GM18873 (cell line): ENCODE measurements around the gene CYB561D1.
A peak's percentile ranks its signal among the peaks of the same experiment; 100 is the strongest.

Experiments
- ATAC-seq: cut with Tn5 transposase; IDR thresholded peaks from one replicate; pipeline ENCODE4 v1.9.1; 2021; ENCODE audit warnings: mild to moderate bottlenecking, moderate library complexity, moderate number of reproducible peaks; ENCODE audit not compliant: unreplicated experiment, low FRiP score

The CYB561D1 gene

DNA sequence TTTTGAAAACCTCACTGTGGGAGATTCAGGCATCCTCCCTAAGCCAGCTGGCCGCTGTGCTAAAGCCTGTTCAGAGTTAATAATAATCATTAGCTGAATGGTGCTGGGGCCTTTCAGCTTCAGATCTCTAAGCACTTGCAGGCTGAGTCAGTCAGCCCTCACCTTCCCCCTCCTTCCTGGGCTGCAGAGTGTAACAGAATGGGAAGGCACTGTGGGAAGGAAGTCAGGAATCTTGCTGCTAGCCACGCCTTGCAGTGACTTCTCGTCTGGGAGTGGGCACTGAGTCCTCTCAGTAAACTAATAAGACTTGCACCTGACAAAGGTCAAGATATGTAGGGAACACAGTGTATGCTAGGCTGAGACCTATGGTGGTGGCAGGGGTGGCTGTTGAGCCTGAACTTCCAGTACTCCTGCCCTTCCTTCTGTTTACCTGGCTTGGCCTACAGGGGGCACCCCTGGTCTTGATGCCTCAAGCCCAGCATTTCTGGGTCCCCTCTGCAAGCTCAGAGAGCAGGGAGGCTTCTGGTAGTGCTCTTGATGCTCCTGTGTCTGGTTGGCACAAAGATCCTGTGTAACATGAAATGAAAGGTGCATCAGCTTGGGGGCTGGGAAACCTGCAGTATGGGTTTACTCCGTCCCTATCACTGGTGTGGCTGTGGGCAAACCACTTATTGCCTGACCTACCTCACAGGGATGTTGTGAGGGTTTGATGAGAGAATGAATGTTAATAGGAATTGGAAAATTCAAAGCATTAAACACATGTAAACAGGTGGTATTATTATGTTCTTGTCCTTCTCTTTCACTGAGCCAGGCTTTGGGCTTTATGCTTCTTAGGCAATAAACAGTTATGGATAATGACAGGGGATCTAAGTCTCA lies 6.0 kb downstream of the CYB561D1 start:
- ATAC-seq: no peak

DNA sequence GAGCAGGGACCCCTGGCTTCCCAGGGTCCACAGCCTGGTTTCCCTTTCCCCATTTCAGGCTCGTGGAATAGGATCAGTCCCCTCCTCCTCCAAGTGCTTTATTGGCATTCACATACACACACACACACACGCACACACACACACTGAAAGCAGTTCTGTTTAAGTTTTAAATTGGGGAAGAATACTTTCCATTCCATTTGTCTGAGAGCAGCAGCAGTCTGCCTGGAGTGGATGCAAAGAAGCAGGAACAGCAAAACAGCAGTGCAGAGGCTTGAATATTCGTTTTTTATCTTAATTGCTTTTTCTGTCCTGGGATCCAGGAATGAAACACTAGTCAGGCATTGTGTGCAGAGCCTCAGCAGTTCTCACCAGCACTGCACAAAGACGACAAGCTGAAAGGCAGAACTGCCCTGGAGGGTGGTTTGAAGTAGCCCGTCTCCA lies 7.1 kb downstream of the CYB561D1 start:
- ATAC-seq: no peak

DNA sequence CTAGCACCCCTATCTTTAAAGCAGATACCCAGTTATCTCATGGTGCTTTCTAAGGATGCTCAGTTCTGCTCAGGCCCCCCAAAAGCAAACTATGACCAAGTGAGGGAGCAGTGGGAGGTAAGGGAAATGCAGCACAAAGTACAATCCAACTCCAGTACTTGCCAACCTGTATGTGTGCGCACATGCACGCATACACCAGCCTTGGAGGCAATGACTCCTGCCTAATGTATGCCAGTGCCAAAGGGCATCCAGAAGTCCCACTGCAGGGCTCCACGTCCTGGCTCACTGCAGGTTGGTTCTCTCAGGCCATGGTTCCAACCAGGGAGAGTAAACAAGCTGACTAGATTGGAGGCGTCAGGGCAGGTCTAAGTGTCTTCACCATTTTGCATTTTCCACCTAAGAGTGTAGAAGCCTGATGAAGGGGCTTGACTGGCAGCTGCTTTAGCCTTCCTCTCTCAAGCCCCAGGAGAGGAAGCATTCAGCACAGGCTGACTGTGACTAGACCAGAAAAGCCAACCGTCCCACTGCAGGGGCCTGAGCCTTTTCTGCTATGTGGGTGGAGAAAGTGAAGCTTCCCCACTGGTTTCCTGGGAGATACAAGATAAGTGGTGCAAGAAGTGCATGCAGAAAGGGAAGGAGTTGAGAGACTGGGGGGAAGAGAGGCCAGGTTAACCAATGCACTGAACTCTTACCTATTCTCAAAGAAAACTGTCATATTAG lies 7.9 kb downstream of the CYB561D1 start:
- ATAC-seq: no peak

DNA sequence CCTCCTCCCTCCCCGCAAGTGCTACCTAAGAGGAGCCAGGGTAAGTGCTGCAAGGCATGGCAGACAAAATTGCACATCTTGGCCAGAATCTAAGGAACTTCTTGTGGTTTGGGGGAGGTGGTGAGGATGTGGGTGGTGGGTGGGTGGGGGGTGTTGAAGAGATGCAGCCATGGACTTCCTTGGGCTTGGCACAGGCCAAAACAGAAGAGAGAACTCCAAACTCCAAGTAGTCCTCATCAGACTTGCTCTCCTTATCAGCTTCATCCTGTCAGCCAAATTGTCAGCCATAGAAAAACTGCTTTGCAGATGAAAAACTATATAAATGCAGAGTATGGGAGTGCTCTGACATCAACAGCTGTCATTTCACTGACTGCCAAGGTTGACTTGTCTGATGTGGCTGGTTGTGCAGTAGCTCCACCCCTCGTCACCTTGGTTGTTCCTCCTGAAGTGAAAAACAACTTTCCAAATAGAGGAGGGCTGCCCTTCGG lies 8.5 kb downstream of the CYB561D1 start:
- no peak for ATAC-seq

DNA sequence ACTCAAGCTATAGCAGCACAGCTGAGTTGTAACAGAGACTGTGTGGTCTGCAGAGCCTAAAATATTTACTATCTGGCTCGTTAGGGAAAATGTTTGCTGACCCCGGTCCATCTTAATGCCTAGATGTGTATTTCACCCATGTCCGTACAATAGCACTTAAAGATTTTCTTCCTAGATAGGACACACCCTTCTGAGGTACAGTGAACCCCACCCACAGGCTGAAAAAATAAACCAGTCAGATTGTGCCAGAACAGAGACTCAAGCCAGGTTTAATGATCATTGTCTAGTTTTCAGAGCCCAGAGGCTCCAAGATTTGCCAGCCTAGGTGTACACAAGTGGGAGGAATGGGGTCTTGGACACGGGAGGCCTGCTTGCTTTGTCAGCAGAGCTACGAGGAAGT lies 10.0 kb downstream of the CYB561D1 start:
- no peak for ATAC-seq

DNA sequence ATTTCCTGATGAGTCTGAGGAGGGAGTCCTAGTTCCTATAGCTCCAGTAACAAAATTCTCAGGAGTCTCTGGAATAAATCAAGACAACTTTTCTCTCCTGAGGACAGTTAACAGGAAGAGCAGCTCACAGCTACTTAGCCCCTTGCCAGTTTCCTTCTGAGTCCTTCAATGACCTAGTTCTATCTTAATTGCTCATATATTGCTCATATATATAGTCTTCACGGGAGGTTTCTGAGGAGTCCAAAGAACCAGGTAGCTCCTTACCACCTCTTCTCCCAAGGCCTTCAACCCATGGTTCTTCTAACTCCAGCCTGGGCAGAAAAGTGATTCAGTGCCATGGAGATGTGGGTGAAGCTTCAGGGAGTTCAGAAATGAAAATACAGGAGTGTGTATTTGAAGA lies 11.1 kb downstream of the CYB561D1 start:
- no peak for ATAC-seq

DNA sequence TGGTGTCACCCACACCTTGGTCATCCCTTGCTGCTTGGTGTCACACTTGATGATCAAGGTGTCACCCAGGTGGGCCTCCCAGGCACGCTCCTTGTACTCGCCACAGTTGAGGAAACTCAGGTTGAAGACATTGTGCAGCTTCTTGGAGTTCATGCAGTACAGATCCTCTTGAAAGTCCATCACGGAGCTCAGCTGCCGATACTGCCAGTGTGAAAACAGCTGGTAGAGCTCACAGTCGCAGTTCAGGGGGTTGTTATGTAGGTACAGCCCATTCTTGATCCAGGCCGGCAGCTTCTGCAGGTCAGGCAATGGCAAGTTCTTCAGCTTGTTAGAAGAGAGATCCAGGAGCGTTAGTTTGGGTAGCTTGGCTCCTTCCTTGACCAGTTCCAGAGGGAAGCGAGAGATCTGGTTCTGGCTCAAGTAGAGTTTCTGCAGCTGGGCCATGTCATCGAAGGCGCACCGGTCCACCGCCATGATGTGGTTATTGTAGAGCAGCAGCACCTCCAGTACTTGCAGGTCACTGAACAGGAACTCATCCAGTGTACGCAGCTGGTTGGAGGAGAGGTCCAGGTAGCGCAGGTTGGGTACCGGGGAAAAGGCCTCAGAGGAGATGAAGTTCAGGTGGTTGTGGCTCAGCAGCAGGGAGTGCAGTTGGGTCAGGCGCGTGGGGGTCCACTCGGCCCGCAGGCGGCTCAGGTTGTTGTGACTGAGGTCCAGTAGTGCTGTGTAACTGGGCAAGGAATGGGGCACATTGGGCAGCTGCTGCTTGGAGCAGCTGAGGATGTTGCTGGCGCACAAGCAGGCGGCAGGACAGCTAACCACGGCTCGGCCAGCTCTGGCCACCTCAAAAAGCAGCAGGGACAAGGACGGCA lies 14.3 kb downstream of the CYB561D1 start:
- ATAC-seq: no peak

DNA sequence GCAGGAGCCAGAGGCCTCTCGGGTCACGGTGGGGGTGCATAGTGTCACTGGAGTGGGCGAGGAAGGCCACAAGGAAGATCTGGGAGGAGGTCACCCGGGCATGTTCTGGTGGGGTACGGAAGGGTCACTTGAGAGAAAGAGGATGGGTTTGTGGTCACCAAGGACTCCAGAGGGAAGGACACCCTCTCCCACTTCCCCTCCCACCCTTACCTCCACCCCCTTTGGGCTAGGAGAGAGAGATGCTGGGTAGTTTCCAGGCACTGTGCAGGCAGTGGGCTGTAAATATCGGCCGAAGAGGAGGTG lies 14.9 kb downstream of the CYB561D1 start:
- no peak for ATAC-seq

DNA sequence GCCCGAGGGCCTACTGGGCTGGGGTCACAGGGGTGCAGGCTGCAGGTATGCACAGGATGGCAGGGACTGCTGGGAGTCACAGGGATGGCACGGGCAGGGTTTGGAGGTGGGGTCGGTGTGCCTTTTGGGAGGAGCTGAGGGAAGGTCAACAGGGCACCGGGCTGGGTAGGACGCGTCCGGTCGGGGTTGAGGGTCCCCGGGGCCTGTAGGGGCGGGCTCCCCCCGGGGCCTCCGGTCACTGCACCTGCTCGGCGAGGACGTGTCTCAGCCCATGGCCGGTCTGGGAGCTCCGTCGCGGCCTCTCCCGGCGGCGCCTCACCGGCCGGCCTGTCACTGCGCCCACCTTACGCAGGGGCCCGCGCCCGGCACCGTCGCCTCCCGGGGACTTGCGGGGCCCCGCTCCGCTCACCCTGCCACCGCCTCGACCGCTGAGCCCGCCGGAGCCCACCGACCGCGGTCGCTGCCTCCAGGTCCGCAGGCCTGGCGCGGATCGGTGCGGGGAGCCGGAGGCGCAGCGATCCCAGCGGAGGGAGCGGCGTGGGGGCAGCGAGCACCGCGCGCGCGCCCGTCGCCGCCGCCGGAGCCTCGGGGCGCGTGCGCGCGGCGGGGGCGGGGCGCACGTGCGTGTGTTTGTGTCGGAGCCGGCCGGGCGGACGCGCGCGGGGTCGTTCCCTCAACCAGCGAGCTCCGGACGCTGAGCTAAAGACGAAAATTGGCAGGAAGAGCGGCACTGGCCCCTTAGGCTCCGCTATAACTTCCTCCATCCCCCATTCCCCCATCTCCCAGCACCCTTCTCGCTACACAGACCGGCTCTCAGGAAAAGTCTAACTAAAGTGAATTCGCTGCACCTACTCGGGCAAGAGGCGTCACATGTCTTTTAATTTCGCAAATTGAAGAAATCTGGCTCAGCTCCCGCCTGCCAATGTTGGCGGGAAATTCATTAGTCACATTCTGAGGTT lies 15.6 kb downstream of the CYB561D1 start, which contains the start of gene AMIGO1:
TSS of gene AMIGO1 (minus strand) at position 552 of the 959 bp plus-strand sequence. CDS start 815 bp downstream, outside the sequence.
- no peak for ATAC-seq

DNA sequence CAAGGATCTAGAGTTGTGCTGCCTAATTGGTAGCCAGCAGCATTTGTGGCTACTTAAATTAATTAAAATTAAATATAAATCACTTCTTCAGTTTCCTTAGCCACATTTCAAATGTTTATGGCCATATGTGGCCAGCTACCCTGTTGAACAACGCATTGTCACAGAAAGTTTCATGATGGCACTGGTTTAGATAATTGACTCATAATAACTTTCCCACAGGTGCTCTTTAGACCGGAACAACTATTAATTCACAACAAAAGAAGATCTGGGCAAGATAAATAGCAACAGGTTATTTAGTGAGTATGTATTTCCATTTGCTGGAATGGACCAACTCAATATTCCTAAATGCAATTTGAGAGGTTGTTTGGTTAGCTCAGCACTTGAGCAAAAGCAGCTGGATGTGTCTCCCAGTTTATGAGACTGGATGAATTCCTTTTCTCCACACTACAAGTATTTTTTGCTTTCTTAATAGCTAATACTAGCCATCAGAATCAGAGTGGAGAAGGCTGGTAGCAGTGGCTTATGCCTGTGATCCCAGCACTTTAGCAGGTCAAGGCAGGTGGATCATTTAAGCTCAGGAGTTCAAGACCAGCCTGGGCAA lies 19.3 kb downstream of the CYB561D1 start:
- no peak for ATAC-seq

DNA sequence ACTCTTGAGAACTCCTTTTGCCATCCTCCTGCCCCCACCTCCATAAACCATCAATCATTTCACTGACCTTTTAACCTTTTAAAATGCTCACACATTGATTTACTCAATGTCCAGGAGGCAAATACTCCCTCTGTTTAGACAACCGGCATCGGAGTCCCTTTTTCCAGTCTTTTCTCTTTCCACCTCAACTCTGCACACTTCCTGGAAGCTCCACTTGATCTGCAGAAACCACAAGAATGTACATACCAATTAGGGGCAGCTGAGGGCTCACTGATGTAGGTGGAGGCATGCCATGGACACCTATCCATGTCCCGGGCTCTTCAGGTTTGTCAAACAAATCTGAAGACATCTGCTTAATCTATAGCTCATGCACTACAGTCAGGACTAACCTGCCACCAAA lies 21.0 kb downstream of the CYB561D1 start:
- ATAC-seq: no peak

DNA sequence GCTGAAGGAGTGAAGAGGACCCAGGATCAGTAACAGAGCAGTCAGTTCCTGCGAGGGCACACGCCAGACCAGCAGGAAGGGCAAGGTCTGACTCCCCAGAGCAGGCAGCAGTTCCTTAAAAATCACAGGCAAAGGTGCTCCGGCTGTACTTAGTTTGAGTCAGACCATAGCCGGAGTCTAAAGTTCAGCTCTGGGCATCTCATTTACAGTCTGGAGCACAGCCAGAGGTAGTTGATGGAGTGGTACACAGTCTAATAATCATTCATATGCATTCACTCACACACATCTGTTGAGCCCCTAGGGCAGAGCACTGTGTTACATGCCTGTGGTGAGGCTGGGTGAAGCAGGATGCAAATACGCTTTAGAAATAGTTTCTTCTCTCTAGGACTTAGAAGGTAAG lies 23.0 kb downstream of the CYB561D1 start:
- ATAC-seq: no peak

DNA sequence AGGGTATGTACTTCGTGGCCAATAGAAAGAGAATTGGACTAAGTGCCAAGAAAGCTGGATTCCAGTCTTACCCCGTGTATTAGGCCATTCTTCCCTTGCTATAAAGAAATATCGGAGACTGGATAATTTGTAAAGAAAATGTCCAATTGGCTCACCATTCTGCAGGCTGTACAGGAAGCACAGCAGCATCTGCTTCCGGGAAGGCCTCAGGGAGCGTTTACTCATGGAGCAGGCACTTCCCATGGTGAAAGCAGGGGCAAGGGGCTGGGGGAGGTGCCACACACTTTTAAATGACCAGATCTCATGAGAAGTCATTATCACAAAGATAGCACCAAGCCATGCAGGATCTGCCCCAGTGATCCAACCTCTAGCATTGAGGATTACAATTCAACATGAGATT lies 23.4 kb downstream of the CYB561D1 start:
- no peak for ATAC-seq

DNA sequence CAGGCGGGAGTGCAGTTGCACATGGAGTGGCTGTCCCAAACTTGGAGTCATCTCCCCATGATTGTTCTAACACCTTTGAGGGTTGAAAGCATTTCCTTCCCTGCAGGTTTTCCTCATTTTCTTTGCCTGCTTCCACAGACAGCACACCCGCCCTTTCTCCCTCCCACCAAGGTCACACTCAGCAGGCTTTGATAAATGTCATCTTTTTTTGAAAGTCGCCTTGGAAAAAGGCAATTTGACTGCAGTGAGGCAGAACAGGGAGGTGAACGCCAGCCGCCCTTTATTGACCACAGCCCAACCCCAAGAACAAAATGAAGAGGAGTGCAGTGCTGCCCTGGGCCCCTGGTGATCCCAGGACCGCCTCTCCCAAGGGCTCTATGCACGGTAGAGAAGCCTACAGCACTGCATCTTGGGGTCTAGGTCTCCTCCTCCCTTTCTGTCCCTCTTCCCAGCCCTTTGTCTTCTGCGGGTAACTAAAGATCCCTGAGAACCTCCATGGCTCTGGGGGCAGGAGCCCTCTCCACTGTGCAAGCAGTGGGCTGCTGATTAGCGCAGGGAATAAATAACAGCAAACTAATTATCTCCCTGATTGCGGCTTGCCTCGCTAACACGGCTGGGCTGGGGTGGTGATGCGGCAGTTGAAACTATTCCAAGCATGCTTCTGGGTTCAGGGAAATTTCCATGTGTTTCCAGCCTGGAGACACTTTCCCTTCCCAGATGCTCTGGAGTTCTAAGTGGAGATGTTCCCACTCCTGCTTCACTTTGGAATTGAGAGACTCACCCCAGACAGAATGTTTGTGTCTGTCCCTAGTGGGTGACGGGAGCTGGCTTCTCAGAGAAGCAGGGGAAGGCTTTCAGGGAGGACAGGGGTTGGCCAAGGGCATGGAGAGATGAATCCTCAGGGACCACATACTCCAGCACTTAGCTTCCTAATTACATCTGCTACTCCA lies 27.4 kb downstream of the CYB561D1 start:
- no peak for ATAC-seq

DNA sequence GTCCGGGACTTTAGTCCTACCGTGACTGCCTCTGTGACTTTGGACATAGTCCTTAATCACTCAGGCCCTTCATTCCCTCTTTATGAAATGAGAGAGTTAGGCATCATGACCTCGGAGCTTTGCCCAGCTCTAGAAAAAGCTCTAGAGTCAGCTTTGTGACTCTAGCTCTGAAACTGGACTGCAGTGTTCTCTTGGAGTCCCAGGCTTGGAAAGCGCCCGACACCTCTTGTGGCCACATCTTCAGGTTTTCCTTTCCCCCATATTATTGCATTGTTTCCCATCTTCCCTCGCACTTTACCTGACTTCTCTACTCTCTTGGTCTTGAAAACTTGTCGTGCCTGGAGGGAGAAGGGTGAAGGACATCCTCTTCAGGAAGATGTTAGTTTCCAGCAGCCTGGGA lies 28.1 kb downstream of the CYB561D1 start:
- no peak for ATAC-seq

DNA sequence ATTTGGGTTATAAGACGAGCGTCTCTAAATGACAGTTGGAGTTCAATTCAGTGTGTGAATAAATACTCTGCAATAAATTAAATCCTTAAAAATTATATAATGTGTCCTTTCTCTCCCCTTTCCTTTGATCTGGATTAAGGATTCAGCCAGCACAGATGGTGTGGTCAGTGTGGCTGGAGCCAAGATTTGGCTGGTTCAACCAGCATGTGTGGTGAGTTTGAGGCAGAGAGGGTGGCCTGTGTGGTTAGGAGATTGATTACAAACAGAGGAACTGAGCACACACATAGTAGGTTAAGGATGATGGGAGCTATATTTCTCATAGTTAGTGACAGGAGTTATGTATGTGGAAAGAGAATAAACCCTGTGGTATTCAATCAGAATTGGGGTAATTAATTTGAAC lies 29.8 kb downstream of the CYB561D1 start:
- ATAC-seq: no peak

DNA sequence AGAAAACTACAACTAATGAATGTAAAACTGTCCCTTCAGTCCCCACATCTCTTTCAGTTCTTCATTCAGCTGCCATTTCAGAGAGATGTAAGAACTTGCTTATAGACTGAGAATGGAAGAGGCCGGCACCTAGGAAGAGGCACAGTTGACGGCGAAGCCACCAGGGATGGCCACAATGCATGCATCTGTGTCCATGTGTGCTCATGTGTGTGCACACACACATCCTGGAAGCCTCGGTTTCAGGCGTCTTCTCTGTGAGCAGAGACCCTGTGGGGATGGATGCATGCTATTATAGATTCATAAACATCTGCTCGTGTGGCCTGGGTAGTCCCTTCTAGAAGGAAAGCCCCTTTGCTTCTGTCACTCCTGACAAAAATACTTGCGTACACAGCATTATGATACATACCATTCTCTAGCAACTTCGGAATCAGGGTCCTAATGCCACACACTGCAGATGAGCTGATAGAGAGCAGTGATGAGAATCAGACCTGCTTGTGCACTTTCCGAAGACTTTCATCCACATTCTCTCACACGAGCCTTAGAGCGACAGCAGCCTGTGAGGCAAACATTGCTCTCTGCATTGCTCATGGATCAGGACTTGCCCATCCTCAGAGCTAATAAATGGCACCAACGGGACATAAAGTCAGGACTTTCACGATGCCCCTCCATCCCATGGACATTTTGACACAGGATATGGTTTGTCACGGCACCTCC lies 33.4 kb downstream of the CYB561D1 start:
- peak; percentile 81 for ATAC-seq
